Measurements from ENCODE around the gene LRP1B.

LRP1B gene

DNA sequence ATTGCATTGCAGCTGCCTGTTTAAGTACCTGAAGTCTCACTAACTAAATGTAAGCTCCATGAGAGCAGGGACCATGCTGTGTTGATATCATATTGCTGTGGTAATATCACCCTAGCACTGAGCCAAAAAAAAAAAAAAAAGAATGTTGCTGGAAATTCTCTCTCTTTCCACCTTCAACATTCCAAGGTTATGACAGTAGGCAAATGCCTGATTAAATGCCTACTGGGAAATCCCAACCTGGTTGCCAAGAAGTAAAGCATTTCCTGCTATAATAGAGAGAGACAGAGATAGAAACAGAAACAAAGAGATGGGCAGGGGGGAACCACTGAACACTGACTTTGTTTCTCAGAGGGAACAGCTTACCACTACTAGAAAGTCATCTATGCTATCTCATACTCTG, 1604.2 kb downstream of the LRP1B start:
- no peak for DNase-seq
- no peak for TF ChIP-seq EZH2phosphoT487 (IDR thresholded peaks at IDR 0.05; ENCODE audit: low read length)
- no peak for TF ChIP-seq EZH2 (optimal IDR thresholded peaks at IDR 0.05; ENCODE audit: low read depth, low read length)
- TF ChIP-seq, protein P1, sequence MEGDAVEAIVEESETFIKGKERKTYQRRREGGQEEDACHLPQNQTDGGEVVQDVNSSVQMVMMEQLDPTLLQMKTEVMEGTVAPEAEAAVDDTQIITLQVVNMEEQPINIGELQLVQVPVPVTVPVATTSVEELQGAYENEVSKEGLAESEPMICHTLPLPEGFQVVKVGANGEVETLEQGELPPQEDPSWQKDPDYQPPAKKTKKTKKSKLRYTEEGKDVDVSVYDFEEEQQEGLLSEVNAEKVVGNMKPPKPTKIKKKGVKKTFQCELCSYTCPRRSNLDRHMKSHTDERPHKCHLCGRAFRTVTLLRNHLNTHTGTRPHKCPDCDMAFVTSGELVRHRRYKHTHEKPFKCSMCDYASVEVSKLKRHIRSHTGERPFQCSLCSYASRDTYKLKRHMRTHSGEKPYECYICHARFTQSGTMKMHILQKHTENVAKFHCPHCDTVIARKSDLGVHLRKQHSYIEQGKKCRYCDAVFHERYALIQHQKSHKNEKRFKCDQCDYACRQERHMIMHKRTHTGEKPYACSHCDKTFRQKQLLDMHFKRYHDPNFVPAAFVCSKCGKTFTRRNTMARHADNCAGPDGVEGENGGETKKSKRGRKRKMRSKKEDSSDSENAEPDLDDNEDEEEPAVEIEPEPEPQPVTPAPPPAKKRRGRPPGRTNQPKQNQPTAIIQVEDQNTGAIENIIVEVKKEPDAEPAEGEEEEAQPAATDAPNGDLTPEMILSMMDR (IDR thresholded peaks at IDR 0.05; ENCODE audit: low read length) = no peak
- Histone ChIP-seq H3K9ac (ENCODE audit: low read length) (no peak overlapping the region), H3K4me1 (ENCODE audit: low read length) (no peaks in the 10 kb centered on the region), H3K27me3 (replicated peaks; ENCODE audit: insufficient read depth, low read length) (no peaks in the 10 kb centered on the region), H3K4me3 (ENCODE audit: low read length) (no peak overlapping the region), H2AFZ (ENCODE audit: low read length) (no peak overlapping the region), H3K4me2 (ENCODE audit: low read depth, low read length) (no peak overlapping the region), H3F3A (ENCODE audit: insufficient read depth, low read length) (no peaks in the 10 kb centered on the region), H3K9me3 (replicated peaks; ENCODE audit: insufficient read depth, low read length) (no peaks in the 10 kb centered on the region), H3K36me3 (replicated peaks; ENCODE audit: insufficient read depth, low read length) (no peaks in the 10 kb centered on the region), H3K9me2 (replicated peaks; ENCODE audit: insufficient read depth, low read length) (no peaks in the 10 kb centered on the region; the same call in 1 of the 2 replicates), H3K79me2 (ENCODE audit: low read length) (no peaks in the 10 kb centered on the region), H4K20me1 (ENCODE audit: insufficient read depth, low read length) (no peaks in the 10 kb centered on the region), H3K27ac (ENCODE audit: low read length) (no peak overlapping the region)

GRCh38 chr2:140512106-140512505, 1618.7 kb downstream of the LRP1B start:
- TF ChIP-seq EZH2phosphoT487 (IDR thresholded peaks at IDR 0.05; ENCODE audit: low read length) (no peak), EZH2 (optimal IDR thresholded peaks at IDR 0.05; ENCODE audit: low read depth, low read length) (no peak)
- TF ChIP-seq, protein P1 (IDR thresholded peaks at IDR 0.05; ENCODE audit: low read length) = no peak

GRCh38 chr2:140509765-140510164, 1621.1 kb downstream of the LRP1B start:
- Histone ChIP-seq H3K9me3 (replicated peaks; ENCODE audit: insufficient read depth, low read length) (no peaks in the 10 kb centered on the region), H3K79me2 (ENCODE audit: low read length) (no peaks in the 10 kb centered on the region), H3K4me1 (ENCODE audit: low read length) (no peaks in the 10 kb centered on the region), H4K20me1 (ENCODE audit: insufficient read depth, low read length) (no peaks in the 10 kb centered on the region), H3F3A (ENCODE audit: insufficient read depth, low read length) (no peaks in the 10 kb centered on the region), H3K4me2 (ENCODE audit: low read depth, low read length) (no peak overlapping the region), H3K4me3 (ENCODE audit: low read length) (no peak overlapping the region), H2AFZ (ENCODE audit: low read length) (no peak overlapping the region), H3K9me2 (replicated peaks; ENCODE audit: insufficient read depth, low read length) (no peaks in the 10 kb centered on the region), H3K36me3 (replicated peaks; ENCODE audit: insufficient read depth, low read length) (no peaks in the 10 kb centered on the region), H3K9ac (ENCODE audit: low read length) (no peak overlapping the region), H3K27me3 (replicated peaks; ENCODE audit: insufficient read depth, low read length) (no peaks in the 10 kb centered on the region), H3K27ac (ENCODE audit: low read length) (no peak overlapping the region)
- no peak for DNase-seq
- TF ChIP-seq, protein P1 (IDR thresholded peaks at IDR 0.05; ENCODE audit: low read length) = no peak
- TF ChIP-seq EZH2phosphoT487 (IDR thresholded peaks at IDR 0.05; ENCODE audit: low read length) = no peak
- TF ChIP-seq EZH2 (optimal IDR thresholded peaks at IDR 0.05; ENCODE audit: low read depth, low read length) = no peak

More at GRCh38 chr2:140512106-140512505, 1618.7 kb downstream of the LRP1B start:
- Histone ChIP-seq H3K27ac (ENCODE audit: low read length) (no peak overlapping the region), H3K4me2 (ENCODE audit: low read depth, low read length) (no peak overlapping the region), H3K36me3 (replicated peaks; ENCODE audit: insufficient read depth, low read length) (no peaks in the 10 kb centered on the region), H3K4me3 (ENCODE audit: low read length) (no peak overlapping the region), H3K27me3 (replicated peaks; ENCODE audit: insufficient read depth, low read length) (no peaks in the 10 kb centered on the region), H4K20me1 (ENCODE audit: insufficient read depth, low read length) (no peaks in the 10 kb centered on the region), H3K9me3 (replicated peaks; ENCODE audit: insufficient read depth, low read length) (no peaks in the 10 kb centered on the region), H3F3A (ENCODE audit: insufficient read depth, low read length) (no peaks in the 10 kb centered on the region), H2AFZ (ENCODE audit: low read length) (no peak overlapping the region), H3K9me2 (replicated peaks; ENCODE audit: insufficient read depth, low read length) (no peaks in the 10 kb centered on the region), H3K79me2 (ENCODE audit: low read length) (no peaks in the 10 kb centered on the region), H3K9ac (ENCODE audit: low read length) (no peak overlapping the region), H3K4me1 (ENCODE audit: low read length) (no peaks in the 10 kb centered on the region)
- DNase-seq = no peak
